SK-N-SH (cell line): ENCODE results near the gene TGFB2. TPM values are rescaled to one million over a fixed set of nuclear protein-coding genes. Genes with fewer than 3 reads are reported as not detected.

Experiments
- CTCF ChIA-PET: fragments of 300-600, 350-600 bp; formaldehyde crosslinking; extraction: SDS; loops from one replicate; lab custom pipeline; 2021; lab: Yijun Ruan, JAX
- POLR2A ChIA-PET: fragments of 350-600 bp; sonication (Branson Sonifier 250); formaldehyde crosslinking; extraction: SDS; loops from one replicate; lab custom pipeline; 2020; ENCODE audit warnings: antibody characterized with exemption, inconsistent platforms; lab: Yijun Ruan, JAX
- DNase-seq: peaks from one replicate; pipeline ENCODE4 v3.0.0; 2012
- H2AFZ ChIP-seq: fragments of 200-600 bp; sonication (generic); 2 replicates; pipeline ENCODE4 v1.8.1; 2016; ENCODE audit warnings: antibody characterized with exemption, mild to moderate bottlenecking, low read depth
- H3F3A ChIP-seq: fragments of 200-600 bp; sonication (generic); replicated peaks from 2 replicates; pipeline ENCODE3; 2016; ENCODE audit warnings: antibody characterized with exemption, mild to moderate bottlenecking; ENCODE audit not compliant: insufficient read depth
- H3K27ac ChIP-seq, 2 experiments: fragments of 200-500 bp in 1 of 2; fragments of 200-600 bp in 1 of 2; sonication (Bioruptor generic) in 1 of 2; sonication (generic), shearing (Covaris generic) in 1 of 2; 2 replicates each; pipeline versions ENCODE4 v1.5.1 to v1.6.1; 2014 to 2016; ENCODE audit warnings: low read depth in 2 of 2, inconsistent platforms in 1 of 2, low read length in 1 of 2, mild to moderate bottlenecking in 1 of 2, mixed read lengths in 1 of 2
- H3K27me3 ChIP-seq: fragments of 200-600 bp; sonication (generic), shearing (Covaris generic); 2 replicates; pipeline ENCODE4 v1.6.1; 2016; ENCODE audit warnings: mixed run types; ENCODE audit not compliant: insufficient read depth
- H3K36me3 ChIP-seq, 2 experiments: fragments of 200-500 bp in 1 of 2; fragments of 200-600 bp in 1 of 2; sonication (Bioruptor generic) in 1 of 2; sonication (generic) in 1 of 2; replicated peaks in 1 of 2; 2 replicates each; pipeline versions ENCODE3 to v1.5.1; 2014 to 2016; ENCODE audit warnings: low read length in 1 of 2, mild to moderate bottlenecking in 1 of 2; ENCODE audit not compliant: insufficient read depth in 2 of 2, control insufficient read depth in 1 of 2
- H3K4me1 ChIP-seq, 2 experiments: fragments of 200-500 bp in 1 of 2; fragments of 200-600 bp in 1 of 2; sonication (Bioruptor generic) in 1 of 2; sonication (generic), shearing (Covaris generic) in 1 of 2; 2 replicates each; pipeline versions ENCODE4 v1.5.1 to v1.6.1; 2014 to 2016; ENCODE audit warnings: low read depth in 1 of 2, low read length in 1 of 2, mixed run types in 1 of 2; ENCODE audit not compliant: insufficient read depth in 2 of 2, control insufficient read depth in 1 of 2
- H3K4me2 ChIP-seq: fragments of 200-600 bp; sonication (generic), shearing (Covaris generic); 2 replicates; pipeline ENCODE4 v1.6.1; 2017; ENCODE audit warnings: mixed run types
- H3K4me3 ChIP-seq, 2 experiments: fragments of 200-500 bp in 1 of 2; fragments of 200-600 bp in 1 of 2; sonication (Bioruptor generic) in 1 of 2; sonication (generic), shearing (Covaris generic) in 1 of 2; 2 replicates each; pipeline versions ENCODE4 v1.5.1 to v1.8.1; 2014 to 2016; ENCODE audit warnings: low read depth in 2 of 2, inconsistent platforms in 1 of 2, low read length in 1 of 2, mild to moderate bottlenecking in 1 of 2, mixed read lengths in 1 of 2, moderate library complexity in 1 of 2
- H3K79me2 ChIP-seq: fragments of 200-600 bp; sonication (generic); 2 replicates; pipeline ENCODE4 v1.8.1; 2017; ENCODE audit warnings: mild to moderate bottlenecking; ENCODE audit not compliant: insufficient read depth
- H3K9ac ChIP-seq: fragments of 200-600 bp; sonication (generic); 2 replicates; pipeline ENCODE4 v1.6.1; 2017; ENCODE audit warnings: mixed run types
- H3K9me2 ChIP-seq: fragments of 200-600 bp; sonication (generic); 2 replicates; pipeline ENCODE4 v1.6.1; 2017; ENCODE audit warnings: mixed run types
- H3K9me3 ChIP-seq: fragments of 200-600 bp; sonication (generic); 2 replicates; pipeline ENCODE4 v1.6.1; 2017; ENCODE audit warnings: mixed run types, mild to moderate bottlenecking, moderate library complexity
- H4K20me1 ChIP-seq: fragments of 200-600 bp; sonication (generic); 2 replicates; pipeline ENCODE4 v1.6.1; 2017; ENCODE audit warnings: mild to moderate bottlenecking, mixed run types; ENCODE audit not compliant: insufficient read depth
- CHD2 ChIP-seq: fragments of 150-350 bp; IDR thresholded peaks from 2 replicates; pipeline ENCODE4 v1.6.1; 2018; ENCODE audit warnings: low read length; ENCODE audit not compliant: partially characterized antibody
- ELF1 ChIP-seq: IDR thresholded peaks from 2 replicates; pipeline ENCODE4 v1.4.0; 2012
- EP300 ChIP-seq, 2 experiments: IDR thresholded peaks; 2 replicates each; pipeline versions ENCODE4 v1.4.0 to v1.6.1; 2012; ENCODE audit warnings: borderline replicate concordance in 1 of 2, low read depth in 1 of 2, low read length in 1 of 2
- FOXJ3 ChIP-seq: sonication (generic); formaldehyde crosslinking; IDR thresholded peaks from 2 replicates; pipeline ENCODE4 v1.5.1; 2020; ENCODE audit warnings: mild to moderate bottlenecking, missing genetic modification reagents
- FOXM1 ChIP-seq: IDR thresholded peaks from 2 replicates; pipeline ENCODE4 v1.4.0; 2012; ENCODE audit warnings: low read depth, mild to moderate bottlenecking
- GABPA ChIP-seq: IDR thresholded peaks from 2 replicates; pipeline ENCODE4 v1.4.0; 2012; ENCODE audit warnings: low read depth, mild to moderate bottlenecking
- MEF2A ChIP-seq: IDR thresholded peaks from 2 replicates; pipeline ENCODE4 v1.4.0; 2012; ENCODE audit warnings: low read depth, borderline replicate concordance
- MXI1 ChIP-seq: IDR thresholded peaks from 2 replicates; pipeline ENCODE4 v1.6.1; 2012; ENCODE audit warnings: mild to moderate bottlenecking, low read depth, low read length, improper control_type of control experiment
- NRF1 ChIP-seq: IDR thresholded peaks from 2 replicates; pipeline ENCODE4 v1.6.1; 2012; ENCODE audit warnings: low read depth, mild to moderate bottlenecking, low read length
- POLR2AphosphoS5 ChIP-seq: IDR thresholded peaks from 2 replicates; pipeline ENCODE4 v1.6.1; 2012; ENCODE audit warnings: low read depth, low read length
- RAD21 ChIP-seq: IDR thresholded peaks from 2 replicates; pipeline ENCODE4 v1.6.1; 2012; ENCODE audit warnings: mild to moderate bottlenecking, low read length
- RXRA ChIP-seq: IDR thresholded peaks from 2 replicates; pipeline ENCODE4 v1.4.0; 2012; ENCODE audit warnings: low read depth, mild to moderate bottlenecking, borderline replicate concordance
- SIN3A ChIP-seq: IDR thresholded peaks from 2 replicates; pipeline ENCODE4 v1.6.1; 2012; ENCODE audit warnings: low read depth, mild to moderate bottlenecking, low read length, moderate library complexity, borderline replicate concordance
- SMC3 ChIP-seq: IDR thresholded peaks from 2 replicates; pipeline ENCODE4 v1.6.1; 2012; ENCODE audit warnings: low read depth, low read length, improper control_type of control experiment
- TCF12 ChIP-seq: IDR thresholded peaks from 2 replicates; pipeline ENCODE4 v1.4.0; 2012
- TEAD4 ChIP-seq: IDR thresholded peaks from 2 replicates; pipeline ENCODE4 v1.4.0; 2012; ENCODE audit warnings: mild to moderate bottlenecking, borderline replicate concordance; ENCODE audit not compliant: insufficient read depth
- whole genome bisulfite sequencing: methylation state at CpG from one replicate; pipeline ENCODE4 v1.1.6; 2017; ENCODE audit warnings: low lambda C conversion rate; 5-methylcytosine and 5-hydroxymethylcytosine counted together
- polyA plus RNA-seq, 3 experiments: library from polyadenylated mRNA; depleted of rRNA; stranded (reverse); fragments of >200 nt; gene quantifications; 2 replicates each; pipeline ENCODE4 v1.2.3, GENCODE V29; 2012
- TF ChIP-seq, protein P1 (sequence below): IDR thresholded peaks from 2 replicates; pipeline ENCODE4; 2012
- TF ChIP-seq, protein P2 (sequence below): IDR thresholded peaks from 2 replicates; pipeline ENCODE4 v1.4.0; 2012; ENCODE audit warnings: low read depth, borderline replicate concordance
- TF ChIP-seq, protein P3 (sequence below): fragments of 150-350 bp; IDR thresholded peaks from 2 replicates; pipeline ENCODE4 v1.6.1; 2017; ENCODE audit warnings: antibody characterized with exemption, low read length, low read depth, borderline replicate concordance

TGFB2 gene
- polyA plus RNA-seq, 1 of the 3 experiments (the other 2 are of a cell fraction), result 2.4 TPM

DNA sequence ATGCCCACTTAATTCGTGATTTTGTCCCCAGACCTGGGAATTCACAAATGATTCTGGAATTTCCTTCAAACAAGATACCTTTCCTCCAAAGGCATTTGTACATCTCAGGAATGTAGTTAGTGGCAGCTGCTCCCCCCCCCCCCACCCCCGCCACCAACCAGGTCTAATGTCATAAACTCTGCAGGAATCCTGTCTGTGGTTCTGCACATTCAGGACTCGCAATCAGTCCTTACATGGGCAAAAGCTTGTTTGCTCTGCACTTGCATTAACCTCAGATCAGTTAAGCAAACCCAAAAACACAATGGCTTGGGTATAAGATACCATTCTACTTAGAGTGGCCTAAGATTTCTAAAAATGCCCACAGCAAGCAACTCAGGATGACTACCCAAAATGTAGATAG lies 143.8 kb downstream of the TGFB2 start:
- Histone ChIP-seq H3K27ac (peak overlapping the region; percentile 88 to 90; a peak in 3 of 4 replicates), H3K79me2 (no peaks in the 10 kb centered on the region), H3F3A (peaks cover 10% of the 10 kb centered on the region), H3K4me2 (no peak overlapping the region), H3K9ac (no peak overlapping the region; the same call in 1 of the 2 replicates), H3K9me2 (no peaks in the 10 kb centered on the region), H3K36me3 (no peaks in the 10 kb centered on the region), H2AFZ (no peak overlapping the region), H4K20me1 (no peaks in the 10 kb centered on the region), H3K4me3 (no peak overlapping the region), H3K4me1 (peaks cover 0 to 15% of the 10 kb centered on the region in 2 experiments; a peak in 2 of 4 replicates), H3K9me3 (no peaks in the 10 kb centered on the region), H3K27me3 (no peaks in the 10 kb centered on the region)
- 53% methylated on average over 3 of the region's 3 CpGs for WGBS
- peak in 1 of 2 experiments; percentile 40; a peak in 1 of 4 replicates for TF ChIP-seq EP300 (IDR thresholded peaks at IDR 0.05; ENCODE audit: borderline replicate concordance in 1 of 2, low read depth in 1 of 2, low read length in 1 of 2)
- TF ChIP-seq, protein P1, sequence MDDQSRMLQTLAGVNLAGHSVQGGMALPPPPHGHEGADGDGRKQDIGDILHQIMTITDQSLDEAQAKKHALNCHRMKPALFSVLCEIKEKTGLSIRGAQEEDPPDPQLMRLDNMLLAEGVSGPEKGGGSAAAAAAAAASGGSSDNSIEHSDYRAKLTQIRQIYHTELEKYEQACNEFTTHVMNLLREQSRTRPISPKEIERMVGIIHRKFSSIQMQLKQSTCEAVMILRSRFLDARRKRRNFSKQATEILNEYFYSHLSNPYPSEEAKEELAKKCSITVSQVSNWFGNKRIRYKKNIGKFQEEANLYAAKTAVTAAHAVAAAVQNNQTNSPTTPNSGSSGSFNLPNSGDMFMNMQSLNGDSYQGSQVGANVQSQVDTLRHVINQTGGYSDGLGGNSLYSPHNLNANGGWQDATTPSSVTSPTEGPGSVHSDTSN, result no peak
- 0 out of 2 replicates have a peak, but pooled peaks have one; percentile 47 for TF ChIP-seq RXRA
- TF ChIP-seq, protein P2, sequence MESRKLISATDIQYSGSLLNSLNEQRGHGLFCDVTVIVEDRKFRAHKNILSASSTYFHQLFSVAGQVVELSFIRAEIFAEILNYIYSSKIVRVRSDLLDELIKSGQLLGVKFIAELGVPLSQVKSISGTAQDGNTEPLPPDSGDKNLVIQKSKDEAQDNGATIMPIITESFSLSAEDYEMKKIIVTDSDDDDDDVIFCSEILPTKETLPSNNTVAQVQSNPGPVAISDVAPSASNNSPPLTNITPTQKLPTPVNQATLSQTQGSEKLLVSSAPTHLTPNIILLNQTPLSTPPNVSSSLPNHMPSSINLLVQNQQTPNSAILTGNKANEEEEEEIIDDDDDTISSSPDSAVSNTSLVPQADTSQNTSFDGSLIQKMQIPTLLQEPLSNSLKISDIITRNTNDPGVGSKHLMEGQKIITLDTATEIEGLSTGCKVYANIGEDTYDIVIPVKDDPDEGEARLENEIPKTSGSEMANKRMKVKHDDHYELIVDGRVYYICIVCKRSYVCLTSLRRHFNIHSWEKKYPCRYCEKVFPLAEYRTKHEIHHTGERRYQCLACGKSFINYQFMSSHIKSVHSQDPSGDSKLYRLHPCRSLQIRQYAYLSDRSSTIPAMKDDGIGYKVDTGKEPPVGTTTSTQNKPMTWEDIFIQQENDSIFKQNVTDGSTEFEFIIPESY, result no peak
- ChIA-PET POLR2A (no interaction called here), CTCF (interaction anchor here (1.0 to 1.1 kb wide), 2 partner anchors 12 to 32 kb away, joined by 3 read pairs; no protein-coding TSS in a partner anchor)
- no peak for DNase-seq

DNA sequence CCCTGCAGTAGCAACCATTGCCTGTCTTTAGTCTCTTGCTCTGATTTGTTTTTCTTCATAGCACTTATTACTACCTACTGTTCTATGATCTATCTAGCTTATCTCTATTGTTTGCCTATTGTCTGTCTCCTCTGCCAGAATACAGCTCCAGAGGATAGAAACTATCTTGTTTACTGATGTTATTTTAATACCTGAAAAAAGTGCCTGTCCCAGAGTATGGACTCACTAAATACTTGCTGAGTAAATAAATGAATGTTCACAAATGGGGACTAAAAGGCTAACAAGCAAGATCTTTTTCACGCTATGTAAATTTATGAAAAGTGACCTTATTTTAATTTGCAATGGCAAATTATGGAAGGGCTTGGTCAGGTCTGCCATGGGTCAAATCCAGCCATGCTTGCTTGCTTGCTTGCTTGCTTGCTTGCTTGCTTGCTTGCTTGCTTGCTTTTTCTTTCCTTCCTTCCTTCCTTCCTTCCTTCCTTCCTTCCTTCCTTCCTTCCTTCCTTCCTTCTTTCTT lies 145.3 kb downstream of the TGFB2 start:
- ChIA-PET CTCF (no interaction called here), POLR2A (no interaction called here)
- H3K9me2 ChIP-seq, result no peaks in the 10 kb centered on the region
- no peak overlapping the region for H3K9ac ChIP-seq
- H3K36me3 ChIP-seq, result no peaks in the 10 kb centered on the region
- peak overlapping the region; percentile 41 to 44; a peak in 2 of 4 replicates for H3K27ac ChIP-seq
- peaks cover 0 to 15% of the 10 kb centered on the region in 2 experiments; a peak in 2 of 4 replicates for H3K4me1 ChIP-seq
- no peak overlapping the region for H3K4me2 ChIP-seq
- no peak overlapping the region for H3K4me3 ChIP-seq
- H2AFZ ChIP-seq, result no peak overlapping the region
- TF ChIP-seq TCF12, result no peak
- no peak for TF ChIP-seq ELF1
- TF ChIP-seq RXRA, result no peak
- no peak for TF ChIP-seq SMC3
- no peak for TF ChIP-seq FOXJ3 (CRISPR knock-in tag)
- no peak for TF ChIP-seq POLR2AphosphoS5
- TF ChIP-seq TEAD4, result no peak
- no peak for TF ChIP-seq MEF2A
- no peak for TF ChIP-seq CHD2
- TF ChIP-seq MXI1, result no peak
- no peak for TF ChIP-seq SIN3A
- TF ChIP-seq FOXM1, result no peak
- TF ChIP-seq, protein P1, result no peak
- TF ChIP-seq RAD21, result no peak
- TF ChIP-seq NRF1, result no peak
- no peak for TF ChIP-seq GABPA
- TF ChIP-seq, protein P3, sequence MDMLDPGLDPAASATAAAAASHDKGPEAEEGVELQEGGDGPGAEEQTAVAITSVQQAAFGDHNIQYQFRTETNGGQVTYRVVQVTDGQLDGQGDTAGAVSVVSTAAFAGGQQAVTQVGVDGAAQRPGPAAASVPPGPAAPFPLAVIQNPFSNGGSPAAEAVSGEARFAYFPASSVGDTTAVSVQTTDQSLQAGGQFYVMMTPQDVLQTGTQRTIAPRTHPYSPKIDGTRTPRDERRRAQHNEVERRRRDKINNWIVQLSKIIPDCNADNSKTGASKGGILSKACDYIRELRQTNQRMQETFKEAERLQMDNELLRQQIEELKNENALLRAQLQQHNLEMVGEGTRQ, result no peak
- TF ChIP-seq, protein P2, result no peak
- TF ChIP-seq, all 33 proteins: peak for 0
- Histone ChIP-seq H3F3A (peaks cover 10% of the 10 kb centered on the region), H3K79me2 (no peaks in the 10 kb centered on the region), H3K9me3 (no peaks in the 10 kb centered on the region), H3K27me3 (no peaks in the 10 kb centered on the region), H4K20me1 (no peaks in the 10 kb centered on the region)
- DNase-seq, result no peak
- WGBS, result 97% methylated on average over 1 of the region's 1 CpG
